ENCODE data around the gene PRICKLE2.

- TF ChIP-seq POLR2A (IDR thresholded peaks at IDR 0.05; ENCODE audit: low read depth) (no peak), CTCF (IDR thresholded peaks at IDR 0.05) (no peak)
Observed at GRCh38 chr3:64160000-64160695, 65.1 kb downstream of the PRICKLE2 start.

Measured in esophagus muscularis mucosa (tissue), 3 donors.